Endothelial cell of umbilical vein (primary cell): Measurements from ENCODE around the gene SCG2.

Source experiments
- CTCF ChIP-seq, 2 donors: IDR thresholded peaks; 1 replicate in 1 of 2; 2 replicates in 1 of 2; pipeline ENCODE4 v1.5.1; 2011; ENCODE audit warnings: low read length in 2 of 2, mild to moderate bottlenecking in 2 of 2, moderate library complexity in 2 of 2, control low read depth in 1 of 2, inconsistent platforms in 1 of 2, low read depth in 1 of 2; ENCODE audit not compliant: insufficient read depth in 1 of 2; ENCODE audit errors: extremely low read depth in 1 of 2
- EZH2 ChIP-seq: IDR thresholded peaks from 2 replicates; pipeline ENCODE4 v1.6.1; 2012; ENCODE audit warnings: borderline replicate concordance, low read depth, mild to moderate bottlenecking, moderate library complexity, low read length, inconsistent platforms; ENCODE audit not compliant: severe bottlenecking
- FOS ChIP-seq: IDR thresholded peaks from 2 replicates; pipeline ENCODE4 v1.6.1; 2011; ENCODE audit warnings: mild to moderate bottlenecking, low read length, moderate library complexity, borderline replicate concordance; ENCODE audit not compliant: insufficient read depth
- JUN ChIP-seq: IDR thresholded peaks from 2 replicates; pipeline ENCODE4 v1.6.1; 2011; ENCODE audit warnings: borderline replicate concordance, low read depth; ENCODE audit not compliant: insufficient read length, insufficient read depth
- MYC ChIP-seq: IDR thresholded peaks from one replicate; pipeline ENCODE4 v1.6.1; 2011; ENCODE audit warnings: mild to moderate bottlenecking, low read depth, low read length
- POLR2A ChIP-seq: IDR thresholded peaks from 2 replicates; pipeline ENCODE4 v1.6.1; 2012; ENCODE audit warnings: low read depth, mild to moderate bottlenecking, control low read depth, low read length
- POLR2AphosphoS5 ChIP-seq: IDR thresholded peaks from 2 replicates; pipeline ENCODE4 v1.6.1; 2012; ENCODE audit warnings: low read depth, mild to moderate bottlenecking, control low read depth, low read length, moderate library complexity; ENCODE audit not compliant: insufficient read depth

- TF ChIP-seq POLR2A (no peak), POLR2AphosphoS5 (peak; percentile 55), CTCF (IDR thresholded peaks at IDR 0.05; ENCODE audit: extremely low read depth in 1 of 2, insufficient read depth in 1 of 2, low read depth in 1 of 2, low read length in 2 of 2) (peak in 1 of 2 donors; percentile 8), EZH2 (no peak), FOS (peak; percentile 96), MYC (no peak), JUN (peak; percentile 86)
These were observed 11.1 kb upstream of the SCG2 start for GRCh38 chr2:223613017-223613950.
